HCT116 (cell line): ENCODE measurements around the gene REXO4. TPM values are rescaled to one million over a fixed set of nuclear protein-coding genes. Genes with fewer than 3 reads are reported as not detected.

Experiments
- ATAC-seq: fragments of 200-7000 bp; cut with Tn5 transposase; 2 replicates; pipeline ENCODE4 v1.9.1; 2020; ENCODE audit warnings: mild to moderate bottlenecking, moderate library complexity
- BruUV-seq: library from RNA; stranded (reverse); fragments of 400-500 nt; replicated peaks from 2 replicates; lab custom pipeline; 2021; lab: Mats Ljungman, UMichigan
- CTCF ChIA-PET: fragments of 300-600 bp; sonication (Branson Sonifier 250); formaldehyde crosslinking; loops from one replicate; lab custom pipeline; 2021; ENCODE audit warnings: antibody characterized with exemption; lab: Charles Lee
- POLR2A ChIA-PET: fragments of 300-600, 350-600 bp; sonication (Branson Sonifier 250); formaldehyde crosslinking; loops from one replicate; lab custom pipeline; 2021; ENCODE audit warnings: antibody characterized with exemption; lab: Charles Lee
- RAD21 ChIA-PET, 2 experiments: fragments of 300-600 bp; sonication (Branson Sonifier 250); formaldehyde crosslinking; loops; one replicate each; lab custom pipeline; 2023; ENCODE audit warnings: low total read pairs in 2 of 2; ENCODE audit not compliant: uncharacterized antibody in 2 of 2, unreplicated experiment in 2 of 2, low non-redundant PET in 1 of 2; lab: Charles Lee
- DNase-seq: peaks from one replicate; pipeline ENCODE4 v3.0.0-alpha.2; 2010; ENCODE audit warnings: low read depth, low spot score
- H2AFZ ChIP-seq: fragments of 200-600 bp; shearing (Covaris generic), sonication (generic); 2 replicates; pipeline ENCODE4 v1.6.1; 2017; ENCODE audit warnings: low read depth, mixed run types, mixed read lengths, antibody characterized with exemption, low read length; ENCODE audit not compliant: poor library complexity, severe bottlenecking
- H3K27ac ChIP-seq: 2 replicates; pipeline ENCODE4 v1.5.1; 2012; ENCODE audit warnings: low read depth, low read length
- H3K27me3 ChIP-seq: fragments of 200-600 bp; sonication (generic); 2 replicates; pipeline ENCODE4 v1.6.1; 2016; ENCODE audit warnings: mixed run types, low read length, mixed read lengths; ENCODE audit not compliant: insufficient read depth
- H3K36me3 ChIP-seq, 2 experiments: fragments of 200-500 bp in 1 of 2; fragments of 200-600 bp in 1 of 2; sonication (Bioruptor generic) in 1 of 2; sonication (generic) in 1 of 2; 2 replicates each; pipeline versions ENCODE4 v1.5.1 to v1.6.1; 2014 to 2016; ENCODE audit warnings: low read length in 2 of 2, inconsistent platforms in 1 of 2, mixed read lengths in 1 of 2, mixed run types in 1 of 2; ENCODE audit not compliant: insufficient read depth in 2 of 2, control insufficient read depth in 1 of 2
- H3K4me1 ChIP-seq, 2 experiments: fragments of 200-600 bp in 1 of 2; sonication (generic) in 1 of 2; 2 replicates each; pipeline versions ENCODE4 v1.5.1 to v1.6.1; 2012 to 2017; ENCODE audit warnings: low read length in 2 of 2, inconsistent platforms in 1 of 2, mild to moderate bottlenecking in 1 of 2, mixed read lengths in 1 of 2, mixed run types in 1 of 2, moderate library complexity in 1 of 2; ENCODE audit not compliant: insufficient read depth in 2 of 2, control insufficient read depth in 1 of 2
- H3K4me2 ChIP-seq: fragments of 200-600 bp; sonication (generic); 2 replicates; pipeline ENCODE4 v1.6.1; 2017; ENCODE audit warnings: mixed run types, low read length, mixed read lengths
- H3K4me3 ChIP-seq, 2 experiments: fragments of 200-600 bp in 1 of 2; sonication (generic) in 1 of 2; replicated peaks in 1 of 2; 2 replicates each; pipeline ENCODE4 v1.5.1; 2011 to 2016; ENCODE audit warnings: low read length in 2 of 2, control low read depth in 1 of 2, low read depth in 1 of 2, mild to moderate bottlenecking in 1 of 2, mixed read lengths in 1 of 2, mixed run types in 1 of 2
- H3K79me2 ChIP-seq: fragments of 200-600 bp; sonication (generic); 2 replicates; pipeline ENCODE4 v1.6.1; 2017; ENCODE audit warnings: mild to moderate bottlenecking, mixed run types, low read length, moderate library complexity, mixed read lengths; ENCODE audit not compliant: insufficient read depth
- H3K9ac ChIP-seq: fragments of 200-600 bp; sonication (generic); 2 replicates; pipeline ENCODE4 v1.6.1; 2016; ENCODE audit warnings: low read length, mixed read lengths
- H3K9me2 ChIP-seq: fragments of 200-600 bp; sonication (generic), shearing (Covaris generic); 2 replicates; pipeline ENCODE4 v1.6.1; 2017; ENCODE audit warnings: mixed run types, mild to moderate bottlenecking, moderate library complexity; ENCODE audit not compliant: insufficient read depth
- H3K9me3 ChIP-seq, 2 experiments: fragments of 200-500 bp in 1 of 2; fragments of 200-600 bp in 1 of 2; sonication (Bioruptor generic) in 1 of 2; sonication (generic) in 1 of 2; 2 replicates each; pipeline ENCODE4 v1.6.1; 2014 to 2017; ENCODE audit warnings: low read length in 2 of 2, mixed read lengths in 2 of 2, inconsistent platforms in 1 of 2, low read depth in 1 of 2, mild to moderate bottlenecking in 1 of 2, mixed run types in 1 of 2, moderate library complexity in 1 of 2; ENCODE audit not compliant: control insufficient read depth in 1 of 2, insufficient read depth in 1 of 2
- H4K20me1 ChIP-seq: fragments of 200-600 bp; sonication (generic), shearing (Covaris generic); 2 replicates; pipeline ENCODE4 v1.6.1; 2017; ENCODE audit warnings: mixed run types, mild to moderate bottlenecking, moderate library complexity; ENCODE audit not compliant: insufficient read depth
- CBX3 ChIP-seq: IDR thresholded peaks from 2 replicates; pipeline ENCODE4 v1.6.1; 2012; ENCODE audit warnings: low read depth
- CEBPB ChIP-seq: IDR thresholded peaks from 2 replicates; pipeline ENCODE4 v1.6.1; 2012; ENCODE audit warnings: low read depth
- EZH2phosphoT487 ChIP-seq: fragments of 200-600 bp; IDR thresholded peaks from 2 replicates; pipeline ENCODE4 v1.6.1; 2018; ENCODE audit warnings: antibody characterized with exemption, borderline replicate concordance
- JUND ChIP-seq: IDR thresholded peaks from 2 replicates; pipeline ENCODE4 v1.6.1; 2012
- SIN3A ChIP-seq: IDR thresholded peaks from 2 replicates; pipeline ENCODE4 v1.6.1; 2012; ENCODE audit warnings: low read depth
- intact Hi-C: fragments of 100-400 bp; cut with micrococcal nuclease; formaldehyde crosslinking; loops from 2 replicates; pipeline ENCODE4 v1.10.0; 2022
- total RNA-seq: library from RNA; stranded (reverse); gene quantifications from one replicate; pipeline ENCODE4 v1.2.1, GENCODE V29; 2021; ENCODE audit not compliant: unreplicated experiment
- TF ChIP-seq, protein P1 (sequence below): IDR thresholded peaks from 2 replicates; pipeline ENCODE4 v1.6.1; 2012; ENCODE audit warnings: low read depth

The REXO4 gene
- total RNA-seq, 1 experiment from 2014 or later: 24.6 TPM

DNA sequence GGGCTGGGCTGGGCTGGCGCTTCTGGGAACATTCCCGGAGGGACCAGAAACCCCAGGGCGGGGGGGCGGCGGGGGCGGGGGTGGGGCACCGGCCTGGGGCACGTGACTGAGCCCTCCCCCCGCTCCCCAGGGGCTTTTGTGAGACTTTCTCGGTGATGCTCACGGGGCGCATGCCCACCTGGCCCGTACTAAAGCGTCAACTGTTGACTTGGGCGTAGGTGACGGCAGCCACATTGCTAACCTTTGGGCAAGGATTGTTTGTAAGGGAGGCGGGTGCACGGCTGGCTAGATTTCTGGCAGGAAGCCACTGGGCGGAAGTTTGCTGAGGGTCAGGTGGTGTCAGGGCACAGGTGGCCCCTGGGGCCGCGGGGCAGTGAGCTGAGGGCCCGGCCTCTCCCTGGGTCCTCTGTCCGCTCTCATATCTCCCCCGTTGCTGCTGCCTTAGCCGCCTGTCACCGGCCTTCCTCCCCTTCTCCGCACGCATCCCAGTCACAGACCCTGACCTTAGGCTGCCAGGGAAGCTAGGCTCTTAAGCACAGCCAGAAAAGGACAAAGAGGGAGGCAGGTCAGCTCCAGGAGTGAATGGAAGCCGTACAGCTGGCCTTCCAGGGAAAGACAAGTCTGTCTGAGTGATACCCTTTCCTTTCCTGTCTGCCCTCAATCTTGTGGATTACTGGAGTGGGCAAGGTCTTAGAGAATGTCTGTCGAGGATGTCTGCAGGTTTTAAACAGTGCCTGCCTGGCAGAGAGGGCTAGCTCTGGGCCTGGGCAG, 42.8 kb upstream of the REXO4 start:
- Histone ChIP-seq H3K4me3 (peak overlapping the region; percentile 64 to 67), H4K20me1 (no peaks in the 10 kb centered on the region), H3K27ac (peak overlapping the region; percentile 97; the same call in 1 of the 2 replicates), H3K9ac (peak overlapping the region; percentile 76), H3K27me3 (no peaks in the 10 kb centered on the region), H3K9me2 (no peaks in the 10 kb centered on the region), H3K79me2 (no peaks in the 10 kb centered on the region), H2AFZ (no peak overlapping the region), H3K4me2 (peak overlapping the region; percentile 81), H3K4me1 (peaks cover 16 to 17% of the 10 kb centered on the region in 2 experiments), H3K36me3 (no peaks in the 10 kb centered on the region), H3K9me3 (no peaks in the 10 kb centered on the region)
- ChIA-PET POLR2A (interaction anchor here (0.6 to 1.5 kb wide), 6 partner anchors 18 to 222 kb away, joined by 3 to 4 read pairs (median 3); partner anchors contain the start of genes MED22 and RPL7A), RAD21 (no interaction called here), CTCF (interaction anchor here (0.7 to 1.1 kb wide), 2 partner anchors 20 to 39 kb away, joined by 3 read pairs; no protein-coding TSS in a partner anchor)
- ATAC-seq: no peak
- BruUV-seq: TSS peak; percentile 62
- DNase-seq: no peak
- TF ChIP-seq JUND (no peak), SIN3A (no peak), CEBPB (no peak), CBX3 (no peak), EZH2phosphoT487 (no peak)
- TF ChIP-seq, protein P1, sequence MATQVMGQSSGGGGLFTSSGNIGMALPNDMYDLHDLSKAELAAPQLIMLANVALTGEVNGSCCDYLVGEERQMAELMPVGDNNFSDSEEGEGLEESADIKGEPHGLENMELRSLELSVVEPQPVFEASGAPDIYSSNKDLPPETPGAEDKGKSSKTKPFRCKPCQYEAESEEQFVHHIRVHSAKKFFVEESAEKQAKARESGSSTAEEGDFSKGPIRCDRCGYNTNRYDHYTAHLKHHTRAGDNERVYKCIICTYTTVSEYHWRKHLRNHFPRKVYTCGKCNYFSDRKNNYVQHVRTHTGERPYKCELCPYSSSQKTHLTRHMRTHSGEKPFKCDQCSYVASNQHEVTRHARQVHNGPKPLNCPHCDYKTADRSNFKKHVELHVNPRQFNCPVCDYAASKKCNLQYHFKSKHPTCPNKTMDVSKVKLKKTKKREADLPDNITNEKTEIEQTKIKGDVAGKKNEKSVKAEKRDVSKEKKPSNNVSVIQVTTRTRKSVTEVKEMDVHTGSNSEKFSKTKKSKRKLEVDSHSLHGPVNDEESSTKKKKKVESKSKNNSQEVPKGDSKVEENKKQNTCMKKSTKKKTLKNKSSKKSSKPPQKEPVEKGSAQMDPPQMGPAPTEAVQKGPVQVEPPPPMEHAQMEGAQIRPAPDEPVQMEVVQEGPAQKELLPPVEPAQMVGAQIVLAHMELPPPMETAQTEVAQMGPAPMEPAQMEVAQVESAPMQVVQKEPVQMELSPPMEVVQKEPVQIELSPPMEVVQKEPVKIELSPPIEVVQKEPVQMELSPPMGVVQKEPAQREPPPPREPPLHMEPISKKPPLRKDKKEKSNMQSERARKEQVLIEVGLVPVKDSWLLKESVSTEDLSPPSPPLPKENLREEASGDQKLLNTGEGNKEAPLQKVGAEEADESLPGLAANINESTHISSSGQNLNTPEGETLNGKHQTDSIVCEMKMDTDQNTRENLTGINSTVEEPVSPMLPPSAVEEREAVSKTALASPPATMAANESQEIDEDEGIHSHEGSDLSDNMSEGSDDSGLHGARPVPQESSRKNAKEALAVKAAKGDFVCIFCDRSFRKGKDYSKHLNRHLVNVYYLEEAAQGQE: no peak
- intact Hi-C loops: loop anchor here (5.0 kb wide), 1 partner anchor 43 kb away; the partner anchor contains the start of gene REXO4
